ENCODE measurements around the gene SPG11. TPM values are rescaled to one million over a fixed set of nuclear protein-coding genes. Genes with fewer than 3 reads are reported as not detected.

The SPG11 gene
- total and polyA plus RNA-seq, 2 experiments from 2014 or later: 23.3 to 42.2 TPM

GRCh38 chr15:44580105-44580504 lies 83.4 kb downstream of the SPG11 start (continued):
- TF ChIP-seq ZNF462 (CRISPR knock-in tag; IDR thresholded peaks at IDR 0.05): no peak
- TF ChIP-seq REST (IDR thresholded peaks at IDR 0.05; ENCODE audit: unreplicated experiment): no peak
- no peak for TF ChIP-seq CREB1 (CRISPR knock-in tag; IDR thresholded peaks at IDR 0.05; ENCODE audit: low read depth)

GRCh38 chr15:44574734-44575133 lies 88.7 kb downstream of the SPG11 start:
- H3K27ac Mint-ChIP-seq: no peak overlapping the region
- H3K4me3 Mint-ChIP-seq: no peak overlapping the region
- no peaks in the 10 kb centered on the region for H3K9me3 Mint-ChIP-seq
- no peaks in the 10 kb centered on the region for H3K79me2 ChIP-seq (replicated peaks; ENCODE audit: insufficient read depth)
- H3K4me2 ChIP-seq: no peak overlapping the region
- no peaks in the 10 kb centered on the region for H4K20me1 ChIP-seq (replicated peaks; ENCODE audit: insufficient read depth)
- H3K36me3 ChIP-seq (ENCODE audit: insufficient read depth): no peaks in the 10 kb centered on the region; the same call in 1 of the 2 replicates
- no peak overlapping the region for H2AFZ ChIP-seq
- no peaks in the 10 kb centered on the region for H3F3A ChIP-seq (replicated peaks; ENCODE audit: low read depth)
- H3K4me3 ChIP-seq: no peak overlapping the region
- H3K9me2 ChIP-seq (ENCODE audit: insufficient read depth): no peaks in the 10 kb centered on the region
- peaks cover 6% of the 10 kb centered on the region for H3K27me3 Mint-ChIP-seq (ENCODE audit: insufficient read depth, low read depth, poor library complexity)
- H3K27me3 ChIP-seq (ENCODE audit: insufficient read depth): no peaks in the 10 kb centered on the region
- no peak for DNase-seq (ENCODE audit: low spot score)
- no peaks in the 10 kb centered on the region for H3K4me1 Mint-ChIP-seq
- peaks cover 32% of the 10 kb centered on the region; the same call in 2 of the 3 replicates for H3K36me3 Mint-ChIP-seq (ENCODE audit: low read depth)
- H3K27ac ChIP-seq (ENCODE audit: low read depth): no peak overlapping the region
- no peak for ATAC-seq
- H3K4me1 ChIP-seq (ENCODE audit: insufficient read depth): no peaks in the 10 kb centered on the region
- no peak for TF ChIP-seq JUNB (IDR thresholded peaks at IDR 0.05; ENCODE audit: unreplicated experiment)
- TF ChIP-seq NANOG (IDR thresholded peaks at IDR 0.05; ENCODE audit: borderline replicate concordance): no peak
- TF ChIP-seq EZH2 (IDR thresholded peaks at IDR 0.05; ENCODE audit: low read depth, unreplicated experiment): no peak
- no peak for TF ChIP-seq ZNF462 (CRISPR knock-in tag; IDR thresholded peaks at IDR 0.05)

Data from GM23338 (cell line).